HG02981 (cell line): ENCODE measurements around the gene SGPL1.

ENCODE experiments used
- ATAC-seq: cut with Tn5 transposase; IDR thresholded peaks from one replicate; pipeline ENCODE4 v1.9.1; 2021; ENCODE audit warnings: mild to moderate bottlenecking, moderate library complexity; ENCODE audit not compliant: unreplicated experiment

Gene SGPL1

DNA sequence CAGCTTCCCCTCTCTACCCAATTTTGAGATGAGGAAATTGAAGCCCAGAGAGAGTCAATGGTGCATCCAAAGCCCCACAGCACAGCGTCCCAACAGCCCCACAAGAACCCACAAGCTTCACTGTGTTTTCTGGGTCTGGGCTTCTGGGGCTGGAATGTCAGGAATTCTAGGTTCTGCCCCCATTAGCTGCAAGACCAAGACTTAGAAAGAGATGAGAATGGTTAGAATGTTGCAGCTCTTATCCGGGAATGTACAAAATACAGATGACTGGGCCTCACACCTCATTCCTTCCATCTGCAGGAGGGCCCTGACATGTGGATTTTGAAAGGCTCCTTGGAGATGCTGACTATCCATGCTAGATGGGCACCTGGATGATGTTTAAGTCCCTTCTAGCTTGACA, 6.0 kb upstream of the SGPL1 start:
- ATAC-seq, result no peak

DNA sequence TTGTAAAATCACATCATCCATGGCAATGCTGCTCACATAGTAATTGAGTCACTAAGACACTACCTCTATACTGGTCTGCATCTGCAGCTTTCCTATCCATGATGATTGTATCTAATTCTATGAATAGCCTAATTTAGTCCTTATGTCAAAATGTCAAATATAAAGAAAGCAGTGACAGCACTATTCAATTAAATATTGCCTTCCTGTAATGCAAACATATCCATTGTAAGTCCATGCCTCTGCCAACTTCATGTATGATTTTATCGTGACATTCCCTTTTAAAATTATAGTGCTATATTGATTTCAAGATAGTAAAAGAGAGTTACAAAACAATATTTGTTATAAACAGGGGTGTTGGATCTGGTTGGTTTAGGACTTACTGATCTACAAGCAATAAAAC, 4.8 kb upstream of the SGPL1 start:
- ATAC-seq, result no peak

DNA sequence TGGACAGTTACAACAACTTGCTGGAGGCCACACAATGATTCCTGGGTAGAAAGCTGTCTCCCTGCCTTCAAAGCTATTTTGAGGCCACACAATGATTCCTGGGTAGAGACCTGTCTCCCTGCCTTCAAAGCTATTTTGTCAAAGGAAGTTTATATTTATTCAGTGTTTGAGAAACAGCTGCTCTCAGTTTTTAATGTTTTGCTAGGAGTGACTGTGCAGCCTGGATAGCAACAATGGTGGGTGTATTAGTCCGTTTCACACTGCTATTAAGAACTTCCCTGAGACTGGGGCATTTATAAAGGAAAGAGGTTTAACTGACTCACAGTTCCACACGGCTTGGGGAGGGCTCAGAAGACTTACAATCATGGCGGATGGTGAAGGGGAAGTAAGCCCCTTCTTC, 3.9 kb upstream of the SGPL1 start:
- ATAC-seq, result no peak

GRCh38 chr10:70812814-70813213, 2.9 kb upstream of the SGPL1 start:
- ATAC-seq, result no peak

DNA sequence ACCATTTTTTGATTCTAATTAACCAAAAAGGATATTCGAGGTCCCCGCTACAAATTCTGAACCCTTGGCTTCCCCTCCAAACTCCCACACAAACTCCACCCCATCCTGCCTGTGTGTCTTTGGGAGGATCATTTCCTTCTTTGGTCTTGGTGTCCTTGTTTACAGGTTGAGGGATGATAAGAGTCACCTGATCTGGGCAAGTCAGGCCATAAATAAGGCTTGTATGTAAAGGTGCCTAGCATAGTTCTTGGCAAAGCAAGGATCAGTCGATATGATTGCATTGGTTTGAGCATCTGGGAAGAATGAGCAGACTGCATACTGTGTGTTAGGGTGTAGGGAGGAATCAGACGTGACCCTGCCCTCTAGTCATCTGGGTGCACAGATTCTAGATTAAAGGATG, 1.6 kb upstream of the SGPL1 start:
- no peak for ATAC-seq

- peak; percentile 38 for ATAC-seq
Observed at GRCh38 chr10:70816220-70816894, 609 bp downstream of the SGPL1 start.

- no peak for ATAC-seq
Observed at GRCh38 chr10:70820976-70821750, 5.4 kb downstream of the SGPL1 start.

DNA sequence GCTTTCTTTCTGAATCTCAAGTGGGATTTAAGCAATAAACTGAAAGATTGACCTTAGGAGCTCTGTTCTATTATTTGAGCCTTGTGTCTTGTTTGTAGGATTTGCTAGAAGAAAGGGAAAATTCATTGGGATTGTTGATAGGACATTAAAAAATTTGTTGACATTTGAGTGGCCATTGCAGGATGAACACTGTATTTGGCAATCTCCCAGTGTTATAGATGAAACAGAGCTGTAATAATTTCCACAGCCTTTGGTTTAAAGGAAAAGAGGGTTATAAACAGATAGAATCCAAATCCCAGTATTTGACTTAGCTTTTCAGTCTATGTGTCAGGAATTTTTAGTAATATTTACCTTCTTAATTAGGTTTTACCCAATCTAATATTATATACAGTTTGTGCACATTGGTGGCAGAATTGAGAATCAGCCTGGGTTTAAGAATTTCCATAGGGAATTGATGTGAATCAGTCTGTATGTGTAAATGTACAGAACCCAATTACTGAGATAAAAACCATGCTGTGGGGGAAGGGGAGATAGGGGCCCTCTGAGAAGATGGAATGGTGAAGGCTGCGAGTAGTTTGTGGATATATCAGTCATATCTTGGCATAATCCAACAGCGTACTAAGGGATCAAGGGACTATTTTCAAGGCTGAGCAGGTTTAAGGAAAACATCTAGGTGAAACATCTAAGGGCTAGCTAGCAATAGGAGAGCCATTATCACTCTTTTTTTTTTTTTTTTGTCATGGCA, 6.5 kb downstream of the SGPL1 start:
- ATAC-seq, result no peak

- ATAC-seq, result no peak
Observed at GRCh38 chr10:70827086-70827757, 11.5 kb downstream of the SGPL1 start.

DNA sequence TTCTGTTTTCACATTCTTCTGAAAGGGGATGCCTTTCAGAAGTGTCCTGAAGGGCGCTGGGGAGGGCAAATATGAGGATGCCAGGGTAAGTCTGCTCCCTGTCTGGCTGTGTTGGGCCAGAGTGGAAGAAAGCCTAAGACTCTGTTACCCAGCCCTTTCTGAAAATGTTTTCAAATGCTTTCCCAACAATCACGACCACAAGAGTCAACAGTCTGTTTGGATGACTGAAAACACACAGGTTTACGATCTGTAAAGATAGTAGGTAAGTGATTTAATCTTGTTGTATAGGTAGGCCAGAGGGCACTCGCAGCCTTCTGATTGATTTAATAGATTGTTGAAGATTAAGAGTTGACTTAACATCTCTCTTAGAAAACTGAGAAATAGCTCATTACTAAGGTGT, 13.2 kb downstream of the SGPL1 start:
- ATAC-seq, result no peak

GRCh38 chr10:70829543-70829942, 13.8 kb downstream of the SGPL1 start:
- no peak for ATAC-seq

GRCh38 chr10:70830164-70830563, 14.4 kb downstream of the SGPL1 start:
- ATAC-seq, result no peak

- ATAC-seq, result no peak
Observed at GRCh38 chr10:70832221-70832620, 16.5 kb downstream of the SGPL1 start.

- no peak for ATAC-seq
Observed at GRCh38 chr10:70832852-70833528, 17.2 kb downstream of the SGPL1 start.

DNA sequence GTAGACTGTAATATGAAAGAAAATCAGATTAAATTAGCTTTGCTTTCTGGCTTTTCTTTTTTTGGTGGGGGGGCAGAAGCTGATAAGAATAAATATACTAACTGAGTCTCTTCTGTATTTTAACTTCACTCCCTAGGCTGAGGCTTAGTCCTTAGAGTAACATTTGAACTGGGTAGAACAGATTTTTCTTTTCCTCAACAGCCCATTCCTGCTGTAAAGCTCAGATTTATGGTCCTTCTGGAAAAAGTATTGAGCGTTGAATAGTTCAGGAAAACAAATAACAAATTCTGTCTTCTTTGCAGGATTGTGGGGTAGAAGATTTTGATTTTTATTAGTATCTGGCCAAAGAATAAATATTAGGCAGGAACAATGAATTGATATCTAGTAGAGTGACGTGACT, 17.9 kb downstream of the SGPL1 start:
- ATAC-seq, result no peak

DNA sequence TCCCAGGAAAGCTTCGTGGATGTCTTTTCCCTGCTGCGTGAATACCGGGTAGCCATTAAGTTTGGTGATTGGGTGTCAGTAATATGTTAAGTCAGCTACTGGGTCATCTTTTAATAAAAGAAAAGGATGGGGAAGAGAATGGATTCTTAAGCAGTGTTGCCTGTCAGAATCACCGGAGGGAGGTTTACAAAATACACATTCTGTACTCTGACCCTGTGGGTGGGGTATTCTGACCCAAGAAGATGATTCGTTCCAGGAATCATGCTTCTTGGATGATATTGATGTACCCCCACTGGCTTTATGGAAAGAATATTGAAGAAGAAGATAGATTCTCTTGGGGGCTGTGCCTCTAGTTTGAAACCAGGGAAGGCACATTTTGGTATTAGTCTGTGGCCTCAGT, 18.3 kb downstream of the SGPL1 start:
- no peak for ATAC-seq

DNA sequence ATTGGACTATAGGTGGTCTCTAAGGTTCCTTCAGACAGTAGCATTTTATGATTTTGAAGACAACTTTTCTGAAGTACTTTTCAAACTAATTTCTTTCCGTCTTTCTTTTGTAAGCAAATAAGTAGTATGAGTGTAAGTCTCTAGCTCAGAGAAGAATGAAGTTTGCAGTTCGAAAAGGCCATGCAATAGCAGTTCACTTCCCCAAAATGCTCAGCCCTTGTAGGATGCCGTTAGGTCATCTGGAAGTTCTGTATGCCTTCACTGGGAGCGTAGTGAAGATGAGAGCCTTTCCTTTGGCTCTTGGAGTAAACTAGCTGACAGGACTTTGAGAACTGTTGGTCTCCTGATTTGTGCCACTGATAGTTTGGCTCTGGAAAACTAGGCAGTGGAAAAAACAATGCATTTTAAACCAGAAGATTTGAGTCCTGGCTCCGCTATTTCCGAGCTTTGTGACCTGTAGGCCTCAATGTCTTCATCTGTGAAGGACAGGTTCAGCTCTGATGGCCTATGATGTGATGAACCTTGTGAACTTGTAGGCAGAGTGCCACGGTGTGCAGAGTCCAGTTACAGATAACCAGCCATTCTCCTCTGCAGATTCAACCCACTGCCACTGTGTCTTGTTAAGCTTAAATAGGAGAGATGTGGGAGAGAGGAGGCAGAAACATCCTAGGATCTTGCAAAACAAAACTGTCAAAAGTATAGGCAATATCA, 18.8 kb downstream of the SGPL1 start:
- ATAC-seq, result no peak

GRCh38 chr10:70836319-70836718, 20.6 kb downstream of the SGPL1 start:
- no peak for ATAC-seq

- no peak for ATAC-seq
Observed at GRCh38 chr10:70837660-70838059, 21.9 kb downstream of the SGPL1 start.

DNA sequence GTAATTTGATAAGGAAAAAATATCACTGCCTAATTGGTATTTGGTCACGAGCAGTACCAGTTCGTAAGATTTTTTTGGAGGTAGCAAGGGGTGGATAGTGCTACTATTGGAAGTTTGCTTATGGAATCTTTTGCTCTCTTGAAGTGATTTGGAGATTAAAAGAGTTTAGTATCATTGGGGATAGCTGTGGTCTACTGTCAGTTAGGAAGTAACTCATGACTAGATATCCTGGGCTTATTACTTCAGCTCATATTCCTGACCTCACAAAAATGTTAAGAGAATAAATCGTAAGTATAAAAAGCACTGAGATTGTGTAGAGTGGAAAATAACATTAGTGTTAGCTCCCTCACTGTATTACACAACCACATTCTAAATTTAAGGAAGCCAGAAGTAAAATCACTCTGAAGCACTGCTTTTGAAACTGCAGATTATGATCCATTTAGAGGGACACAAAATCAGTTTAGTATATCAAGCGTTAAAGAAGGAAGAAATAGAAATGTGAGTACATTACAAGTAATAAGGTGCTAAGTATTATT, 22.6 kb downstream of the SGPL1 start:
- ATAC-seq, result no peak
